ENCODE data around the gene NDUFC2.

Gene NDUFC2

GRCh38 chr11:78079232-78080083 lies at the start of gene NDUFC2:
NDUFC2 (minus strand) TSS chr11:78079862; CDS start chr11:78079744, 118 bp downstream.
- peak within 1 kb of the TSS; percentile 73 for H3K4me3 ChIP-seq (ENCODE audit: low read depth, low read length)
- DNase-seq (ENCODE audit: low read depth) = peak; percentile 62
- in situ Hi-C loops (cut with HindIII; ENCODE audit: low sequenced_read_pairs) = no loop called here
- TF ChIP-seq CTCF (IDR thresholded peaks at IDR 0.05; ENCODE audit: low read depth, low read length, missing control alignments) = no peak

- no peak for TF ChIP-seq CTCF (IDR thresholded peaks at IDR 0.05; ENCODE audit: low read depth, low read length, missing control alignments)
- in situ Hi-C loops (cut with HindIII; ENCODE audit: low sequenced_read_pairs) = no loop called here
- no peak overlapping the region for H3K4me3 ChIP-seq (ENCODE audit: low read depth, low read length)
- DNase-seq (ENCODE audit: low read depth) = no peak
These were observed 47.7 kb upstream of the NDUFC2 start for GRCh38 chr11:78127403-78127802.

DNA sequence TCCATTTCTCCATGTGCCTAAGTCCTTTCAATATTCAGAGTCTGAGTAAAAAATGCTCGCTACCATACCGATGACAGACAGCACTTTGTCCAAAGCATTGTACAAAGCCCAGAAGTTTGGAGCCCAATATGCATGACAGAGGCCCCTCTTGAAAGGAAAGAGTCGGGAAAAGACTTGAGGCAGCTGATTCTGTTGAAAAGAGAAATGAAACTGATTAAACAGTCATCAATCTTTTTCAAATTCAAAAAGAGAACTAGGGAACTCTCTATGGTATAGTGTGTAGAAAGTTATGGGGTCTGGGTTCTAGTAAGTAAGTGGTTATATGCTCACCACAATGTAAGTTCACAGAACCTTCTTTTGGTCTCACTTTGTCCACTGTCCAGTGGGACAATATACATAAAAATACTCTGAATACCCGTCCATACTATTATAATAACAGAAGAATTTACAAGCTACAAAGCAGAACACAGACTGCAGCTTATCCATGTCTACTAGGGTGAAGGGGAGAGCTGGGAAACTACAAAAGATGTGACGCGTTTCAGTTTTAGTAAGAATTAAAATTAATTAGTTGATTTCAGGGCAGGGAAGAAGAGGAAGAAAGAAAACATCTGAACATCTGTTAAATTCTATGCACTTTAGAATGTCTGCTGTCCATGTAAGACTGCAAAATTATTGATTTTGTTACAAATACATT lies 33.1 kb upstream of the NDUFC2 start:
- no peak overlapping the region for H3K4me3 ChIP-seq (ENCODE audit: low read depth, low read length)
- in situ Hi-C loops (cut with HindIII; ENCODE audit: low sequenced_read_pairs) = no loop called here
- no peak for DNase-seq (ENCODE audit: low read depth)
- TF ChIP-seq CTCF (IDR thresholded peaks at IDR 0.05; ENCODE audit: low read depth, low read length, missing control alignments) = no peak

- in situ Hi-C loops (cut with HindIII; ENCODE audit: low sequenced_read_pairs) = no loop called here
- DNase-seq (ENCODE audit: low read depth) = no peak
- TF ChIP-seq CTCF (IDR thresholded peaks at IDR 0.05; ENCODE audit: low read depth, low read length, missing control alignments) = no peak
- no peak overlapping the region for H3K4me3 ChIP-seq (ENCODE audit: low read depth, low read length)
These were observed 31.6 kb upstream of the NDUFC2 start for GRCh38 chr11:78111298-78111697.

DNA sequence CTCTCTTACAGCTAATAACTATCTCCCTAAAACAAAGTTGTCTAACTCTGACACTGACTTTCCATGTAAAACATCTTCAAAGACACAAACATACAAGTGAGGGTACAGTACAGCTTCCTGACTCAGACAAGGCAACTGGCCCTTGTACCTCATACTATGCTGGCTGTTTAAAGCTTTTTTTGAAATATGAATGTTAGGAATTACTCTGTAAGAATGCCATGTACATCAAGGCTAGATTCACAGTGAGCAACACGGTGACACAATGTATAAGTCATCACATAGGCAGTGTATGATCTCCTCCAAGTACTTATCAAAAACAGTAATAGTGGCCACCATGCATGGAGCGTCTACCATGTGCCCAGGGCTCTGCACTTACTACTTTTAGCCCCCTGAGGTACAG lies 31.2 kb upstream of the NDUFC2 start:
- H3K4me3 ChIP-seq (ENCODE audit: low read depth, low read length) = no peak overlapping the region
- in situ Hi-C loops (cut with HindIII; ENCODE audit: low sequenced_read_pairs) = no loop called here
- no peak for DNase-seq (ENCODE audit: low read depth)
- no peak for TF ChIP-seq CTCF (IDR thresholded peaks at IDR 0.05; ENCODE audit: low read depth, low read length, missing control alignments)

- no peak for TF ChIP-seq CTCF (IDR thresholded peaks at IDR 0.05; ENCODE audit: low read depth, low read length, missing control alignments)
- no peak overlapping the region for H3K4me3 ChIP-seq (ENCODE audit: low read depth, low read length)
- DNase-seq (ENCODE audit: low read depth) = no peak
- in situ Hi-C loops (cut with HindIII; ENCODE audit: low sequenced_read_pairs) = no loop called here
These were observed 30.7 kb upstream of the NDUFC2 start for GRCh38 chr11:78110351-78110750.

Data from astrocyte of the cerebellum (primary cell).